Measurements from ENCODE around the gene CSNK1D. TPM values are rescaled to one million over a fixed set of nuclear protein-coding genes. Genes with fewer than 3 reads are reported as not detected.

CSNK1D gene
- total RNA-seq, 4 donors from 2014 or later = 24.6 to 102 (median 57.1) TPM

DNA sequence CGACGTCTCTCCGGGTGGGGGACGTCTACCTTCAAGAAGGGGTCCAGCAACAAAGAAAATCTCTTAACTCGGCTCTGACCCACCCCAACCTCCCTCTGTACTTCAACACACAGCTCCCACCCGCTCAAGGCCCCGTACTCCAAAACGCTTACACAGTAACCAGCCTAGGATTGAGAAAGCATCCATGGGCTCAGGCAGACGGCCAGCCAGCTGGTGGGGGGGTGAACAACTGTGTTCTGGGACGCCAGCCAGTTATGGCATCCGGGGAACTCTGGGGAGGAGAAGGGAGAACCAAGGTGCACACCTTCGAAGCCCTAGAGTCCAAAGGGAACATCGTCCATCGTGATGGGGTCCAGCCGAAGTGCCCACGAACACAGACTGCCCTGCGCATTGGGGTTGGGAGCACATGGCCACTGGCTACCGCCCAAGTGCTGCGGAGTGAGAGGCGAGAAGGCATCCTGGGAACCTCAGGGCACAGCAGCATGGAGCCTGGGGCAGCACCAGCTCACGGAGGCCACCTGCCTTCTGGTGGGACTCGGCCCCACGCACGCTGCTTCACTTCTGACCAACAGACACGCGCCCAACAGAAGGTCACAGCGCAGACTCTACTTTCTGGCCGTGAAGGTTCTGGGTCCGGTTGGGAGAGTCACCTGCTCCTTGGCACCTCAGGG is 30.4 kb downstream of the CSNK1D start:
- Histone ChIP-seq H3K9me3 (no peaks in the 10 kb centered on the region), H3K27ac (peak overlapping the region; percentile 47 to 86 (median 78)), H3K36me3 (peaks cover 29 to 82% (median 42%) of the 10 kb centered on the region in 3 donors), H3K4me1 (peaks cover 74 to 99% (median 79%) of the 10 kb centered on the region in 3 donors), H3K27me3 (no peaks in the 10 kb centered on the region), H3K4me3 (no peak overlapping the region)
- no peak for DNase-seq
- intact Hi-C loops (cut with DNase I) = no loop called here
- WGBS, 2 donors = 63 to 85% methylated on average over 4 to 13 of the region's 29 CpGs
- no peak for TF ChIP-seq POLR2A (IDR thresholded peaks at IDR 0.05)
- TF ChIP-seq, protein P1, sequence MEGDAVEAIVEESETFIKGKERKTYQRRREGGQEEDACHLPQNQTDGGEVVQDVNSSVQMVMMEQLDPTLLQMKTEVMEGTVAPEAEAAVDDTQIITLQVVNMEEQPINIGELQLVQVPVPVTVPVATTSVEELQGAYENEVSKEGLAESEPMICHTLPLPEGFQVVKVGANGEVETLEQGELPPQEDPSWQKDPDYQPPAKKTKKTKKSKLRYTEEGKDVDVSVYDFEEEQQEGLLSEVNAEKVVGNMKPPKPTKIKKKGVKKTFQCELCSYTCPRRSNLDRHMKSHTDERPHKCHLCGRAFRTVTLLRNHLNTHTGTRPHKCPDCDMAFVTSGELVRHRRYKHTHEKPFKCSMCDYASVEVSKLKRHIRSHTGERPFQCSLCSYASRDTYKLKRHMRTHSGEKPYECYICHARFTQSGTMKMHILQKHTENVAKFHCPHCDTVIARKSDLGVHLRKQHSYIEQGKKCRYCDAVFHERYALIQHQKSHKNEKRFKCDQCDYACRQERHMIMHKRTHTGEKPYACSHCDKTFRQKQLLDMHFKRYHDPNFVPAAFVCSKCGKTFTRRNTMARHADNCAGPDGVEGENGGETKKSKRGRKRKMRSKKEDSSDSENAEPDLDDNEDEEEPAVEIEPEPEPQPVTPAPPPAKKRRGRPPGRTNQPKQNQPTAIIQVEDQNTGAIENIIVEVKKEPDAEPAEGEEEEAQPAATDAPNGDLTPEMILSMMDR (IDR thresholded peaks at IDR 0.05) = no peak

DNA sequence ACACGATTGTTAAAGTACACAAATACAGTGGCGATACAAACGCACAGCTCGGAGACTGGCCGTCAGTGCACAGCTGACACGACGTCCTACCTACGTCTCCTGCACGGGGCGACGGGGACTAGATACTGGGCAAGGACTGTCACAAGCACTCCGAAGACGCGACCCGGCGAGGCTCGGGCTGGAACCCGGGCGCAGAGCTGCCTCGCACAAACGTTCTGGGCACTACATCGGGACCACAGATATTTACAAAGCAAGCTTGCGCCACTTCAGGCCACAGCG is 30.9 kb downstream of the CSNK1D start:
- Histone ChIP-seq H3K4me3 (no peak overlapping the region), H3K36me3 (peaks cover 29 to 82% (median 38%) of the 10 kb centered on the region in 3 donors), H3K27me3 (no peaks in the 10 kb centered on the region), H3K9me3 (no peaks in the 10 kb centered on the region), H3K27ac (peak overlapping the region; percentile 47 to 86 (median 78)), H3K4me1 (peaks cover 74 to 99% (median 79%) of the 10 kb centered on the region in 3 donors)
- intact Hi-C loops (cut with DNase I) = no loop called here
- WGBS, 2 donors = 78 to 86% methylated on average over 20 to 24 of the region's 24 CpGs
- DNase-seq = no peak
- TF ChIP-seq, protein P1 (IDR thresholded peaks at IDR 0.05) = no peak
- TF ChIP-seq POLR2A (IDR thresholded peaks at IDR 0.05) = no peak

DNA sequence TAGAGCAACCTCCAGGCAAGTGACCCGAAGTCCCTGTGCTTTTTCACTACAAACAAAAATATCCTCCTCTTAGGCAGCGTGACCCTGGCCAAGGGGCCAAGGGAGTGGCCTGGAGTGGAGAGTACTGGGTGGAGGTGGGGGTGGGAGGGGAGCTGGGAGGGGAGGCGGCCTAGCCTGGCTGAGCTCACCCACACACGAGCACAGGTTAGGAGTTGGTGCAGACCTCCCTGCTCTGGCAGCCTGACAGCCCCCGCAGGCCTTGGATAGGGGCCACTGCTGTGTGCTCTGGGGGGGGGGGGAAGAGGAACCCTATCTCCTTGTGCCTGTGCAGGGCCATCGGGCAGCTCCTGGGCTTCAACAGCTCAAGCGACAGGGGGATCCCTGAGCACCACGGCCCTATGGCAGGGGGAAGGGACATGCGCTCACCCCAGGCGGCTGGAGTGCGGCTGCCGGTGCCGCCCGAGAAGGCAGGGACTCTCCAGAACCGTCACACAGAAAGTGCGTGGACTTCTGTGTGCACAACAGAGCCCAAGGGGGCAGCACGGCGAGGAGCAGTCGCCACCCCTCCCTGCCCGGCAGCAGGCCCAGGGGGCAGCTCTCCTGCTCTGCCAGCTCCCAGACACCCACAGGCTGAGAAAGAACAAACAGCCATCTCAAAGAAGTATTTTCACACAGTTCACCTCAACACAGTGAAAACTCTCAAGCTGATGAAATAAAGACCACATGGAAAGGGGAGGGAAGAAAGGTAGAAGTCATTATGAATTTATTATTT is 31.4 kb downstream of the CSNK1D start:
- H3K36me3 ChIP-seq = peaks cover 29 to 82% (median 34%) of the 10 kb centered on the region in 3 donors
- 0 to 27% methylated on average over 1 to 3 of the region's 20 CpGs for WGBS, 2 donors
- H3K4me3 ChIP-seq = no peak overlapping the region

DNA sequence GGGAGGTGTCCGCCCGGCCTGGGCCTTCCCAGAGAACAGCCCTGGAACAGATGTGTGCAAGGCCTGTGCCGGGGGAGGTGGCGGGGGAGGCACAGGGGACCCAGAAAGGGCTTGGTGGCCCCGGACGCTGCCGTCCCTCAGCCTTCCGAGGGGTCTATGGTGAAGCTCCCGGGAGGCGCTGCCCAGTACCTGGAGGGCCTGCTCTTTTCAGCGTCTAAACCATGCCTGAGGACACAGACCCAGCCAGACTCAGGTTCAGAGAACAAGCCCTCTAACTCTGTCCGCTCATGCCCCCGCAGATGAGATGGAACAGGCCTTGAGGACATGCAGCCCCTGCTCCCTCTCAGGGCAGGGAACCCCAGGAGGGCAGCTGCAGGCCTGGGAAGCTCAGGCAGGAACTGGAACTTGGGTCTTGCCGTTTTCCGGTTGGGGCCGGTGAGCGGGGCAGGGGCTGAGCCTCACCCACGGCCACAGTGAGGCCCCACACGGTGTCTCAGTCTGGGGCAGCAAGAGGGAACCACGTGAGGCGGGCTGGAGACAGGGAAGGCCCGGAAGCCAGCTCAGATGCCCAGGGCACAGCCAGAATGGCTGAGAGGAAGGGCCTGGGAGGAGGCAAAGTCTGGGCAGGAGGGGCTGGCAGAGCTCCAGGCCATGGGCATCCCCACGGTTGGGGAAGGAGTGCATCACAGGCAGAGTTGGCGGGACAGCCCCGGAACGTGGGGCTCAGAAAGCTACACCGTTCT is 32.1 kb downstream of the CSNK1D start:
- no peaks in the 10 kb centered on the region for H3K9me3 ChIP-seq
- H3K4me3 ChIP-seq = peak overlapping the region in 1 of 4 donors; percentile 2
- 17 to 90% methylated on average over 4 to 5 of the region's 27 CpGs for WGBS, 2 donors
- peak in 2 of 4 donors; percentile 8 to 10 for TF ChIP-seq POLR2A (IDR thresholded peaks at IDR 0.05)
- TF ChIP-seq, protein P1 (IDR thresholded peaks at IDR 0.05) = no peak
- peaks cover 29 to 80% (median 34%) of the 10 kb centered on the region in 3 donors for H3K36me3 ChIP-seq
- H3K4me1 ChIP-seq = peaks cover 66 to 99% (median 69%) of the 10 kb centered on the region in 3 donors
- H3K27ac ChIP-seq = peak overlapping the region; percentile 47 to 86 (median 78)
- no peak for DNase-seq
- H3K27me3 ChIP-seq = no peaks in the 10 kb centered on the region
- intact Hi-C loops (cut with DNase I) = no loop called here

More for the DNA sequence above, 31.4 kb downstream of the CSNK1D start:
- intact Hi-C loops (cut with DNase I) = no loop called here
- no peak for DNase-seq
- TF ChIP-seq, protein P1 (IDR thresholded peaks at IDR 0.05) = no peak
- TF ChIP-seq POLR2A (IDR thresholded peaks at IDR 0.05) = peak in 1 of 4 donors; percentile 3
- Histone ChIP-seq H3K4me1 (peaks cover 69 to 99% (median 76%) of the 10 kb centered on the region in 3 donors), H3K9me3 (no peaks in the 10 kb centered on the region), H3K27me3 (no peaks in the 10 kb centered on the region), H3K27ac (peak overlapping the region; percentile 47 to 86 (median 78))
